Thymus (tissue), 11 donors: ENCODE results near the gene COMMD3. TPM values are rescaled to one million over a fixed set of nuclear protein-coding genes. Genes with fewer than 3 reads are reported as not detected.

ENCODE experiments used
- DNase-seq, 9 donors: peaks; one replicate each; pipeline ENCODE4 v3.0.0-alpha.2; 2013; ENCODE audit warnings: low spot score in 9 of 9, low read depth in 6 of 9, missing footprints in 1 of 9
- H3K27ac ChIP-seq, 2 donors: one replicate each; pipeline ENCODE4 v1.5.1; 2013; ENCODE audit warnings: control low read depth in 1 of 2, low read depth in 1 of 2, low read length in 1 of 2, mild to moderate bottlenecking in 1 of 2, moderate library complexity in 1 of 2
- H3K27me3 ChIP-seq, 2 donors: one replicate each; pipeline ENCODE4 v1.5.1; 2013; ENCODE audit warnings: low read length in 1 of 2; ENCODE audit not compliant: control insufficient read depth in 2 of 2, insufficient read depth in 1 of 2
- H3K36me3 ChIP-seq, 2 donors: one replicate each; pipeline ENCODE4 v1.5.1; 2013; ENCODE audit warnings: low read length in 1 of 2, mild to moderate bottlenecking in 1 of 2, moderate library complexity in 1 of 2; ENCODE audit not compliant: control insufficient read depth in 2 of 2, insufficient read depth in 2 of 2
- H3K4me1 ChIP-seq, 2 donors: one replicate each; pipeline ENCODE4 v1.5.1; 2013; ENCODE audit warnings: low read length in 2 of 2; ENCODE audit not compliant: control insufficient read depth in 2 of 2, insufficient read depth in 2 of 2
- H3K4me3 ChIP-seq, 2 donors: one replicate each; pipeline ENCODE4 v1.5.1; 2013; ENCODE audit warnings: low read length in 2 of 2, control low read depth in 1 of 2, mild to moderate bottlenecking in 1 of 2
- H3K9me3 ChIP-seq, 2 donors: one replicate each; pipeline ENCODE4 v1.5.1; 2013; ENCODE audit warnings: low read length in 1 of 2, mild to moderate bottlenecking in 1 of 2; ENCODE audit not compliant: control insufficient read depth in 2 of 2, insufficient read depth in 1 of 2
- WGBS: extraction: QIAGEN DNeasy Blood & Tissue Kit; methylation state at CpG from one replicate; pipeline ENCODE4 v1.1.7; 2013; 5-methylcytosine and 5-hydroxymethylcytosine counted together
- polyA plus RNA-seq: library from polyadenylated mRNA; stranded (reverse); fragments of 200-250 nt; gene quantifications from one replicate; pipeline ENCODE4 v1.2.3, GENCODE V29; 2013
- total RNA-seq: library from RNA; stranded (reverse); fragments of 120-200 nt; gene quantifications from one replicate; pipeline ENCODE4 v1.2.4, GENCODE V29; 2013
- donor health status: healthy.

Gene COMMD3
- total and polyA plus RNA-seq, 2 donors: 130 to 132 TPM

- WGBS: 98% methylated on average over 7 of the region's 7 CpGs
- no peak overlapping the region for H3K27ac ChIP-seq
- H3K27me3 ChIP-seq: peaks cover 31 to 39% of the 10 kb centered on the region in 2 donors
- peaks cover 4 to 7% of the 10 kb centered on the region in 2 donors for H3K36me3 ChIP-seq
- H3K4me1 ChIP-seq: peaks cover 31 to 40% of the 10 kb centered on the region in 2 donors
- H3K4me3 ChIP-seq: no peak overlapping the region
- no peak for DNase-seq
- H3K9me3 ChIP-seq: peaks cover 7 to 27% of the 10 kb centered on the region in 2 donors
Observed at GRCh38 chr10:22332116-22332692, 16.0 kb downstream of the COMMD3 start.

DNA sequence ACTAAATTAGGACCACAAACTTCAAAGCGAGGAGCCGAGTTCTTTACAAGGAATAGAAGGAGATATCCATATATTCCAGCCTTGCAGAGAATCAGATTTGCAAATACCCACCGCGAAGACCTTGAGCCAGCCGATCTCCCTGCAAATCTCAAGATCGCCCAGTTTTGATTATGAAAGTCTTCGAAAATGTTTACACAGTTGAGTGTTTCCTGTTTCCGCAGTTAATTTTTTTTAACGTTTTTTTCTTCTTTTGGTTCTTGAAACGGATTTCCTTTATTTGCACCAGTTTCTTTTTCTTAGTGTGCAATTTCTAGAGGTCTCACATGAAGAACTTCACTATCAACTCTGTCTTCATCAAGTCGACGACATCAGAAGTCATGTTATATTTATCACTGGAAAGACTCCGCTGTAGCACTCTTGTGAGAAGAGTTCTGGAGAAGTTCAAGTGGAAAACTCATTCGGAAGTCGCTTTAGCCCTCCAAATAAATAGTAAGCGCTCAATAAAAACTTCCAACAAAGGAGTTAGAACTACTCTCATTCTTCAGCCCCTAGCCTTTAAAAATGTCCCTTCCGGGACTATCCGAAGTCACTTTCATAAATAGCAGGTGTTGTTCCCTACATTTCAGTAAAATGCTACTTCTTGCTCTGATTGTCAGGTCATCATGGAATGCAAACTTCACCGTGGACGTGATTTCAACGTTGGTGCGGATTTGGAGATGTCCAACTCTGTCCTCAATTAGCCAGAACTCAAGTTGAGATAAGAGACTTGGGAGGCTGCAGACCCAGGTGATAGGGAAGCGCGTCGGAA is 17.2 kb downstream of the COMMD3 start:
- peaks cover 31 to 40% of the 10 kb centered on the region in 2 donors for H3K4me1 ChIP-seq
- DNase-seq: peak in 2 of 9 donors; percentile 58 to 83
- peaks cover 41 to 51% of the 10 kb centered on the region in 2 donors for H3K27me3 ChIP-seq
- H3K36me3 ChIP-seq: peaks cover 4 to 7% of the 10 kb centered on the region in 2 donors
- peak overlapping the region; percentile 45 to 64 for H3K27ac ChIP-seq
- H3K9me3 ChIP-seq: peaks cover 7 to 27% of the 10 kb centered on the region in 2 donors
- H3K4me3 ChIP-seq: peak overlapping the region; percentile 32 to 54
- WGBS: 31% methylated on average over 25 of the region's 25 CpGs

- WGBS: 73% methylated on average over 16 of the region's 16 CpGs
- H3K4me1 ChIP-seq: peaks cover 31 to 40% of the 10 kb centered on the region in 2 donors
- peaks cover 4 to 7% of the 10 kb centered on the region in 2 donors for H3K36me3 ChIP-seq
- H3K27ac ChIP-seq: no peak overlapping the region
- peaks cover 7 to 27% of the 10 kb centered on the region in 2 donors for H3K9me3 ChIP-seq
- no peak for DNase-seq
- peak overlapping the region in 1 of 2 donors; percentile 1 for H3K4me3 ChIP-seq
- peaks cover 45 to 56% of the 10 kb centered on the region in 2 donors for H3K27me3 ChIP-seq
Observed at GRCh38 chr10:22333975-22334282, 17.7 kb downstream of the COMMD3 start.

DNA sequence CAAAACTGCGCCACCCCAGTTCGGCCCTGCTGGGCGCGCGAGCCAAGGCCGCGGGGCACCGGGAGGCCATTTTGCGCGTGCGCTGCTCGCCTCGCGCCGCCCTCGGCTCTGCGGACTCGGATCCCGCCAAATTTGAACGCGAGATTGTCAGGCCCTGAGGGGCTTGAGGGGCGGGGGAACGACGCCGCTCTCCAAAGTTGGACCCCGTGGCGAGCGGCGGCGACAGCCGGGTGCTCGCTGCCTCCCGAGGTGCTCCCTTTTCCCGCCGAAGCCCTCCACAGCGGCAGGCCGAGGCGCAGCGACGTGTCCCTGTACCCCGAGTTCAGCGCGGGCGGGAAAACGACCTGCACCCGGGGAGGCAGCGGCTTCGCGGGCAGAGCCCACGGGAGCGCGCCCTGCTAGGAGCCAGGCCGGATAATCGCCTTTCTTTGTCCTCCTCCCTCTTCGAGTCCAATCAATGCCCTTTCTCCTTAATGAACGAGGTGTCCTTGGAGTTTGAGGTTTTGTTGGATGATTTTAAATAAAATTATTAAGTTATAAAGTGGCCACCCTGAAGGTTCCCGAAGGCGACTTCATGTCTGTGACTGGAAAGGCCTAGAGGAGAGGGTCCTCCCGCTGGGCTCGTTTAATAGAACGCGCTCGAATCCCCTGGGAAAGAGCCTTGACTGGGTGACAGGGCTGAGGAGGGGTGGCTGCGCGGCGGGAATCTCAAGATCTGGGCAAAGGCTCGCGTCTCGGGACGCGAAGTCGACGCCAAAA is 18.4 kb downstream of the COMMD3 start:
- peak in 2 of 9 donors; percentile 38 to 73 for DNase-seq
- Histone ChIP-seq H3K9me3 (peaks cover 7 to 27% of the 10 kb centered on the region in 2 donors), H3K36me3 (peaks cover 0 to 1% of the 10 kb centered on the region in 2 donors), H3K4me3 (peak overlapping the region; percentile 43 to 68), H3K27me3 (peaks cover 50 to 63% of the 10 kb centered on the region in 2 donors), H3K4me1 (peaks cover 31 to 40% of the 10 kb centered on the region in 2 donors), H3K27ac (no peak overlapping the region)
- WGBS: 33% methylated on average over 73 of the region's 73 CpGs

GRCh38 chr10:22335173-22335933 is 19.2 kb downstream of the COMMD3 start:
- Histone ChIP-seq H3K27ac (no peak overlapping the region), H3K9me3 (peaks cover 7 to 27% of the 10 kb centered on the region in 2 donors), H3K36me3 (no peaks in the 10 kb centered on the region), H3K4me3 (peak overlapping the region; percentile 43 to 68), H3K27me3 (peaks cover 53 to 70% of the 10 kb centered on the region in 2 donors), H3K4me1 (peaks cover 34 to 46% of the 10 kb centered on the region in 2 donors)
- WGBS: 3% methylated on average over 71 of the region's 71 CpGs
- DNase-seq: peak in 4 of 9 donors; percentile 67 to 87 (median 70)

- 17% methylated on average over 9 of the region's 9 CpGs for WGBS
- Histone ChIP-seq H3K27me3 (peaks cover 74 to 100% of the 10 kb centered on the region in 2 donors), H3K36me3 (no peaks in the 10 kb centered on the region)
Observed at GRCh38 chr10:22338185-22338900, 22.2 kb downstream of the COMMD3 start.

DNA sequence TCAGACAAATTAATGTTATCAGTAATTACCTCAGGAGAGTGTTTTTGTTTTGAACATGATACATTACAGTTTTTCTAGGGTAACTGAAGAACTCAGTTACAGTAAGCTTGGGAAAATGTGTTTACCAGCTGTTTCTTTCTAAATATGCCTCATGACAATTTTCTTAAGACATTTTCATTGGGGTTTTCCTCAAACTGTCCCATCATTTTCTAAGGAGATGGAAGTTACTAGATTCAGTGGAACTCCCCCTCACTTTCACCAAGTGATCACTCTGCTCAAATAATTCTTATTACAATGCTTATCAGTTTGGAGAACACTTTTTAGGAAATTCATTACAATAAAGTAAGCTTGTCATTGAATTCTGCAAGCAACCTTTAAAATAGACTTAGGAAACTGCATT is 22.7 kb downstream of the COMMD3 start:
- peaks cover 7 to 24% of the 10 kb centered on the region in 2 donors for H3K9me3 ChIP-seq
- H3K27ac ChIP-seq: no peak overlapping the region
- H3K27me3 ChIP-seq: peaks cover 74 to 100% of the 10 kb centered on the region in 2 donors
- no peak overlapping the region for H3K4me3 ChIP-seq
- no peak for DNase-seq
- no peaks in the 10 kb centered on the region for H3K36me3 ChIP-seq
- peaks cover 23 to 43% of the 10 kb centered on the region in 2 donors for H3K4me1 ChIP-seq

More at GRCh38 chr10:22338185-22338900, 22.2 kb downstream of the COMMD3 start:
- H3K9me3 ChIP-seq: peaks cover 7 to 27% of the 10 kb centered on the region in 2 donors
- peak in 2 of 9 donors; percentile 26 to 61 for DNase-seq
- H3K27ac ChIP-seq: no peak overlapping the region
- peaks cover 29 to 49% of the 10 kb centered on the region in 2 donors for H3K4me1 ChIP-seq
- H3K4me3 ChIP-seq: no peak overlapping the region

DNA sequence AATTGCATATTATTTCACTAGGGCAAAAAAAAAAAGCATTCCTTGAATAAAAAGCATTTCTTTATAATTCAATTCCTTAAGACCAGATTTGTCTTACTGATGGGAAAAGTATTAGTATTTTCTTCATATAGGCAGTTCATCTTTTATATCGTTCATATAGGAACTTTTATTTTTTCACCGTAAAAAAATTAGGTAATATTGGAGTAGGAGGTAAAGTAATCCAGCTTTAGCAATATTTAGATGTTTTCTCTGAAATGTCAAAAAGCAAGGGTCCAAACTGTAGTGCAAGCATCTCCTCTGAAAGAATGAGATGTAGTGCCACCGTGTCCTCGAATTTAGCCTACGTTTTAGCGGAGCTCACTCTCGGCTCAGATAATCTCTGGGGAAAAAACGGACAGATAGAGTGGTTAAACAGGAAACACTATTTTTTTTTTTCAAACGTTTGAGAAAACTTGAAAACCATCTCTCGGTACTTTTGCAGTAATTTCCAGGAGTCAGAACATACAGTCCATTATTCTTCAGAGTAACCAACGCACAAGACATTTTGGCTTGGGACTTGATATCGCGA is 23.7 kb downstream of the COMMD3 start:
- H3K9me3 ChIP-seq: peaks cover 5 to 15% of the 10 kb centered on the region in 2 donors
- WGBS: 2% methylated on average over 13 of the region's 13 CpGs

More for the DNA sequence above, 23.7 kb downstream of the COMMD3 start:
- Histone ChIP-seq H3K4me3 (peak overlapping the region; percentile 76 to 97), H3K36me3 (no peaks in the 10 kb centered on the region), H3K27me3 (peaks cover 73 to 100% of the 10 kb centered on the region in 2 donors), H3K27ac (no peak overlapping the region), H3K4me1 (peaks cover 24 to 41% of the 10 kb centered on the region in 2 donors)
- peak in 1 of 9 donors; percentile 19 for DNase-seq
